Measurements from ENCODE around the gene F8.
"Not testable (repeated sequence)": the region's sequence is repeated elsewhere in the genome, so short reads cannot be mapped to it uniquely, and the experiment has no call there.

F8 gene

GRCh38 chrX:155009994-155010472, 12.5 kb downstream of the F8 start:
- H3K27me3 ChIP-seq (ENCODE audit: insufficient read depth, low read length, poor library complexity, severe bottlenecking) = no peaks in the 10 kb centered on the region
- H3K9me2 ChIP-seq (replicated peaks; ENCODE audit: low read depth, low read length) = no peaks in the 10 kb centered on the region
- TF ChIP-seq, protein P1, sequence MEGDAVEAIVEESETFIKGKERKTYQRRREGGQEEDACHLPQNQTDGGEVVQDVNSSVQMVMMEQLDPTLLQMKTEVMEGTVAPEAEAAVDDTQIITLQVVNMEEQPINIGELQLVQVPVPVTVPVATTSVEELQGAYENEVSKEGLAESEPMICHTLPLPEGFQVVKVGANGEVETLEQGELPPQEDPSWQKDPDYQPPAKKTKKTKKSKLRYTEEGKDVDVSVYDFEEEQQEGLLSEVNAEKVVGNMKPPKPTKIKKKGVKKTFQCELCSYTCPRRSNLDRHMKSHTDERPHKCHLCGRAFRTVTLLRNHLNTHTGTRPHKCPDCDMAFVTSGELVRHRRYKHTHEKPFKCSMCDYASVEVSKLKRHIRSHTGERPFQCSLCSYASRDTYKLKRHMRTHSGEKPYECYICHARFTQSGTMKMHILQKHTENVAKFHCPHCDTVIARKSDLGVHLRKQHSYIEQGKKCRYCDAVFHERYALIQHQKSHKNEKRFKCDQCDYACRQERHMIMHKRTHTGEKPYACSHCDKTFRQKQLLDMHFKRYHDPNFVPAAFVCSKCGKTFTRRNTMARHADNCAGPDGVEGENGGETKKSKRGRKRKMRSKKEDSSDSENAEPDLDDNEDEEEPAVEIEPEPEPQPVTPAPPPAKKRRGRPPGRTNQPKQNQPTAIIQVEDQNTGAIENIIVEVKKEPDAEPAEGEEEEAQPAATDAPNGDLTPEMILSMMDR (conservative IDR thresholded peaks at IDR 0.05; ENCODE audit: low read length) = no peak
- TF ChIP-seq EZH2phosphoT487 (IDR thresholded peaks at IDR 0.05; ENCODE audit: borderline replicate concordance) = no peak
- H3F3A ChIP-seq (ENCODE audit: low read depth) = no peaks in the 10 kb centered on the region
- no peak overlapping the region for H3K9ac ChIP-seq (ENCODE audit: low read depth, low read length, poor library complexity, severe bottlenecking)
- H3K79me2 ChIP-seq (ENCODE audit: insufficient read depth, low read length) = no peaks in the 10 kb centered on the region
- no peaks in the 10 kb centered on the region for H4K20me1 ChIP-seq (ENCODE audit: insufficient read depth, low read length, poor library complexity, severe bottlenecking)
- H3K4me1 ChIP-seq (ENCODE audit: insufficient read depth, low read length, poor library complexity, severe bottlenecking) = no peaks in the 10 kb centered on the region
- H3K9me3 ChIP-seq (ENCODE audit: insufficient read depth, low read depth, low read length) = no peaks in the 10 kb centered on the region
- H3K36me3 ChIP-seq (ENCODE audit: insufficient read depth, low read length) = no peaks in the 10 kb centered on the region
- no peak overlapping the region for H3K4me2 ChIP-seq (ENCODE audit: low read depth, low read length, poor library complexity, severe bottlenecking)
- no peak overlapping the region for H2AFZ ChIP-seq (ENCODE audit: low read length)
- no peak overlapping the region for H3K4me3 ChIP-seq (ENCODE audit: low read length, poor library complexity, severe bottlenecking)

DNA sequence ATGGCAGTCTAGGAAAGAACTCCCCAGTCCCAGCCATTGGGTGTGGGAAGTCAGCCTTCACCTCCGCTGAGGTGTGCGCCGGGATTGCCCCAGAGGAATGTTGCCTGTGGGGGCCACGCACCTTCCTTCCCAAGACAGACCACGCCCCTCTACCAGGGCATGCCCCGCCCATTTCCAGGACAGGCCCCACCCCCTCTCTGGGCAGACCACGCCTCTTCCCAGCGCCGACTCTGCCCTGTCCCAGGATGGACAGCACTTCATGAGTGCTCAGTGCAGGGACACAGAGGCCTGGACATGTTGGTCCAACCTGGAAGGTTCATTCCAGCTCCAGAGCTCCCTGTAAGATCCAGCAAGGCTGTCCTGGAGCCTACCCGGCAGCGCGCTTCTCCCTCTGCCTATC, 13.9 kb downstream of the F8 start:
- not testable (repeated sequence) for H3K4me2 ChIP-seq (ENCODE audit: low read depth, low read length, poor library complexity, severe bottlenecking); H3K4me3 ChIP-seq (ENCODE audit: low read length, poor library complexity, severe bottlenecking); H2AFZ ChIP-seq (ENCODE audit: low read length); H3K79me2 ChIP-seq (ENCODE audit: insufficient read depth, low read length); H4K20me1 ChIP-seq (ENCODE audit: insufficient read depth, low read length, poor library complexity, severe bottlenecking); H3K27me3 ChIP-seq (ENCODE audit: insufficient read depth, low read length, poor library complexity, severe bottlenecking); H3K36me3 ChIP-seq (ENCODE audit: insufficient read depth, low read length); H3K9me3 ChIP-seq (ENCODE audit: insufficient read depth, low read depth, low read length); H3K9me2 ChIP-seq (replicated peaks; ENCODE audit: low read depth, low read length); H3K9ac ChIP-seq (ENCODE audit: low read depth, low read length, poor library complexity, severe bottlenecking); H3K4me1 ChIP-seq (ENCODE audit: insufficient read depth, low read length, poor library complexity, severe bottlenecking); H3F3A ChIP-seq (ENCODE audit: low read depth)

DNA sequence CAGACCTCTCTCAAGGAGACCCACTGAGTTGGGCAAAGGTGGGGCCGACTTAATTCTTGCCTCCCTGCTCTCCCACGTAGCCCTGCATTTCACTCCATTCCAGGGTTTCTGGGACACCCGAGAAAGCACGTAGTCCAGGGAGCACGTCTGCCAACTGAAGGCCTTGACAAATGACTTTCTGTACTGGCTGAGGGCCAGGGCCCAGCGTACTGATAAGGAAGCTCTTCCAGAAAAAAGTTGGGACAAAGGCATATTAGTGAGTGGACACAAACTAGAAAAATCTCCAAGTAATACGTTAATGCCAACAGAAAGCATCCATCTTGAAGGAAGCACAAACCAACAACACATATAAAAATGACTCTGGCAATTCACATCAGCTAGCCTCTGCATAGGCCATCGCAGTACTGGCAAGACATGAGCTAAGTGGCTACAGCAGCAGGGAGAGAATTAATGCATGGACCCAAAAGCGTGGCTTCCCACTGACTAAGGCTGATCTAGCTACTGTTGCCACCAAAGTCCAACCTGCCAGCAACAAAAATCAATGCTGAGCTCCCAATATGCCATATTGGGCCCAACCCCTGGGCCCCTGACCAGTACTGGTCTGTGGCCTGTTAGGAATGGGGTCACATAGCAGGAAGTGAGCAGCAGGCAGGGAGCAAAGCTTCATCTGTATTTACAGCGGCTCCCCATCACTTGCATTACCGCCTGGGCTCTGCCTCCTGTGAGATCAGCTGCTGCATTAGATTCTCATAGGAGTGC, 15.4 kb downstream of the F8 start:
- not testable (repeated sequence) for H3K4me2 ChIP-seq (ENCODE audit: low read depth, low read length, poor library complexity, severe bottlenecking); H3K9me3 ChIP-seq (ENCODE audit: insufficient read depth, low read depth, low read length)

DNA sequence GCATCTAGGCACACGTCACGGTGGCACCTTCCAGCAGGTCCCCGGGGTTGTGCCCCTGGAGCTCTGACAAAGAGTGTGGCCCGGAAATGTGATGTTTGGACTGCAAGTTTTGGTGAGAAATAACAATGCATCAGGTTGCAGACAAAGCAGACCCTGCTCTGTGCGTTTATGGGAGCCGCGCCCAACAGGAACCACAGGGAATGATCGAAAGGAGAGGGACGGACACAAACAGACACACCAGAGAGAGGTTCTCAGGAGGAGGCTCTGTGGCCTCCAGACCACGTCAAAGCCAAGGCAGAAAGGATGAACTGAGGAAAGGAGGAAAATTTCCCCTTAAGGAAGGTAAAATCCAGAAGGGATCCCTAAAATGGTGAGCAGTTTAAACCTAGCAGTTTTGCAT, 16.1 kb downstream of the F8 start:
- not testable (repeated sequence) for H3K27me3 ChIP-seq (ENCODE audit: insufficient read depth, low read length, poor library complexity, severe bottlenecking); H3K4me2 ChIP-seq (ENCODE audit: low read depth, low read length, poor library complexity, severe bottlenecking); H3F3A ChIP-seq (ENCODE audit: low read depth); H3K79me2 ChIP-seq (ENCODE audit: insufficient read depth, low read length); H3K9me2 ChIP-seq (replicated peaks; ENCODE audit: low read depth, low read length); H2AFZ ChIP-seq (ENCODE audit: low read length); H3K9ac ChIP-seq (ENCODE audit: low read depth, low read length, poor library complexity, severe bottlenecking); H3K4me3 ChIP-seq (ENCODE audit: low read length, poor library complexity, severe bottlenecking); H3K9me3 ChIP-seq (ENCODE audit: insufficient read depth, low read depth, low read length); H3K36me3 ChIP-seq (ENCODE audit: insufficient read depth, low read length); H3K4me1 ChIP-seq (ENCODE audit: insufficient read depth, low read length, poor library complexity, severe bottlenecking); H4K20me1 ChIP-seq (ENCODE audit: insufficient read depth, low read length, poor library complexity, severe bottlenecking)

More for the DNA sequence above, 15.4 kb downstream of the F8 start:
- not testable (repeated sequence) for H3K27me3 ChIP-seq (ENCODE audit: insufficient read depth, low read length, poor library complexity, severe bottlenecking); H4K20me1 ChIP-seq (ENCODE audit: insufficient read depth, low read length, poor library complexity, severe bottlenecking); H2AFZ ChIP-seq (ENCODE audit: low read length); H3K36me3 ChIP-seq (ENCODE audit: insufficient read depth, low read length); H3K79me2 ChIP-seq (ENCODE audit: insufficient read depth, low read length); H3K4me1 ChIP-seq (ENCODE audit: insufficient read depth, low read length, poor library complexity, severe bottlenecking); H3F3A ChIP-seq (ENCODE audit: low read depth); H3K9me2 ChIP-seq (replicated peaks; ENCODE audit: low read depth, low read length); H3K9ac ChIP-seq (ENCODE audit: low read depth, low read length, poor library complexity, severe bottlenecking); H3K4me3 ChIP-seq (ENCODE audit: low read length, poor library complexity, severe bottlenecking)
